Neural cell (in vitro differentiated cells): ENCODE data around the gene OTOF. TPM values are rescaled to one million over a fixed set of nuclear protein-coding genes. Genes with fewer than 3 reads are reported as not detected.

Experiments used
- H2AFZ ChIP-seq: fragments of 200-600, 300-800 bp; sonication (generic), shearing (Covaris generic); 2 replicates; pipeline ENCODE4 v1.6.0; 2014; ENCODE audit warnings: low read depth, mild to moderate bottlenecking, antibody characterized with exemption, low read length, moderate library complexity
- H3F3A ChIP-seq: fragments of 200-600 bp; shearing (Covaris generic); 2 replicates; pipeline ENCODE4 v1.6.1; 2016; ENCODE audit warnings: mild to moderate bottlenecking, moderate library complexity, mixed read lengths, antibody characterized with exemption, low read length; ENCODE audit not compliant: insufficient read depth, poor library complexity, severe bottlenecking
- H3K27ac ChIP-seq: fragments of 200-600, 300-800 bp; sonication (generic), shearing (Covaris generic); 2 replicates; pipeline ENCODE4 v1.5.1; 2014; ENCODE audit warnings: mild to moderate bottlenecking, low read length, moderate library complexity
- H3K27me3 ChIP-seq: fragments of 300-800, 200-600 bp; sonication (generic), shearing (Covaris generic); 2 replicates; pipeline ENCODE4 v1.6.0; 2014; ENCODE audit warnings: mild to moderate bottlenecking, low read depth, low read length, moderate library complexity; ENCODE audit not compliant: insufficient read depth
- H3K36me3 ChIP-seq: fragments of 300-800, 200-600 bp; sonication (generic), shearing (Covaris generic); 2 replicates; pipeline ENCODE4 v1.5.1; 2014; ENCODE audit warnings: mild to moderate bottlenecking, antibody characterized with exemption, low read length, moderate library complexity; ENCODE audit not compliant: insufficient read depth
- H3K4me2 ChIP-seq: fragments of 300-800, 200-600 bp; sonication (generic), shearing (Covaris generic); 2 replicates; pipeline ENCODE4 v1.6.0; 2014; ENCODE audit warnings: mild to moderate bottlenecking, low read length
- H3K4me3 ChIP-seq: fragments of 300-800, 200-600 bp; sonication (generic), shearing (Covaris generic); 2 replicates; pipeline ENCODE4 v1.5.1; 2014; ENCODE audit warnings: mild to moderate bottlenecking, low read length, moderate library complexity
- H3K79me2 ChIP-seq: fragments of 200-600 bp; shearing (Covaris generic); replicated peaks from 2 replicates; pipeline ENCODE4 v1.6.0; 2014; ENCODE audit warnings: mild to moderate bottlenecking, low read length, moderate library complexity; ENCODE audit not compliant: insufficient read depth
- H3K9ac ChIP-seq: fragments of 300-800, 200-600 bp; sonication (generic), shearing (Covaris generic); 2 replicates; pipeline ENCODE4 v1.6.1; 2016; ENCODE audit warnings: mild to moderate bottlenecking, low read length, mixed read lengths
- H3K9me2 ChIP-seq: fragments of 200-600 bp; shearing (Covaris generic); 2 replicates; pipeline ENCODE4 v1.6.1; 2016; ENCODE audit warnings: mild to moderate bottlenecking, low read length, mixed read lengths; ENCODE audit not compliant: insufficient read depth
- H3K9me3 ChIP-seq: fragments of 200-600, 300-800 bp; sonication (generic), shearing (Covaris generic); 2 replicates; pipeline ENCODE4 v1.6.1; 2016; ENCODE audit warnings: mild to moderate bottlenecking, mixed run types, low read length, moderate library complexity, mixed read lengths
- H4K20me1 ChIP-seq: fragments of 200-600 bp; shearing (Covaris generic); 2 replicates; pipeline ENCODE4 v1.6.1; 2016; ENCODE audit warnings: mild to moderate bottlenecking, mixed run types; ENCODE audit not compliant: insufficient read depth
- CTCF ChIP-seq: fragments of 450-650 bp; IDR thresholded peaks from 2 replicates; pipeline ENCODE4 v1.5.1; 2014; ENCODE audit warnings: antibody characterized with exemption, mild to moderate bottlenecking, moderate library complexity; ENCODE audit not compliant: poor library complexity, severe bottlenecking
- EP300 ChIP-seq: fragments of 450-650 bp; conservative IDR thresholded peaks from 2 replicates; pipeline ENCODE4 v1.6.1; 2014; ENCODE audit warnings: antibody characterized with exemption, mild to moderate bottlenecking, moderate library complexity; ENCODE audit not compliant: poor library complexity, severe bottlenecking
- EZH2 ChIP-seq: fragments of 200-600, 300-800 bp; shearing (Covaris generic), sonication (generic); IDR thresholded peaks from 2 replicates; pipeline ENCODE4 v1.6.1; 2014; ENCODE audit warnings: antibody characterized with exemption, low read length, borderline replicate concordance, mild to moderate bottlenecking; ENCODE audit not compliant: insufficient read depth, poor library complexity, severe bottlenecking
- MXI1 ChIP-seq: fragments of 450-650 bp; conservative IDR thresholded peaks from 2 replicates; pipeline ENCODE4 v1.6.1; 2014; ENCODE audit warnings: antibody characterized with exemption, mild to moderate bottlenecking; ENCODE audit not compliant: poor library complexity, severe bottlenecking
- POLR2AphosphoS5 ChIP-seq: IDR thresholded peaks from 2 replicates; pipeline ENCODE4 v1.6.1; 2012
- RAD21 ChIP-seq: fragments of 450-650 bp; conservative IDR thresholded peaks from 2 replicates; pipeline ENCODE4 v1.6.1; 2014; ENCODE audit warnings: antibody characterized with exemption, mild to moderate bottlenecking, moderate library complexity
- REST ChIP-seq: IDR thresholded peaks from 2 replicates; pipeline ENCODE4 v1.6.1; 2012; ENCODE audit warnings: borderline replicate concordance
- SMC3 ChIP-seq: fragments of 450-650 bp; conservative IDR thresholded peaks from 2 replicates; pipeline ENCODE4 v1.6.1; 2014; ENCODE audit warnings: antibody characterized with exemption, mild to moderate bottlenecking, moderate library complexity; ENCODE audit not compliant: poor library complexity
- TAF1 ChIP-seq: IDR thresholded peaks from 2 replicates; pipeline ENCODE4 v1.6.1; 2012; ENCODE audit warnings: low read depth
- polyA plus RNA-seq: library from polyadenylated mRNA; depleted of rRNA; stranded (reverse); fragments of >200 nt; gene quantifications from 2 replicates; pipeline ENCODE4 v1.2.3, GENCODE V29; 2014

OTOF gene
- polyA plus RNA-seq, 1 donor from 2014 or later = not detected

- Histone ChIP-seq H3K27me3 (no peaks in the 10 kb centered on the region), H3K4me3 (no peak overlapping the region), H3K4me2 (no peak overlapping the region), H4K20me1 (no peaks in the 10 kb centered on the region), H3K9me3 (no peaks in the 10 kb centered on the region), H3K79me2 (no peaks in the 10 kb centered on the region), H3F3A (no peaks in the 10 kb centered on the region), H2AFZ (no peak overlapping the region), H3K36me3 (no peaks in the 10 kb centered on the region), H3K9ac (no peak overlapping the region), H3K27ac (no peak overlapping the region), H3K9me2 (no peaks in the 10 kb centered on the region)
- TF ChIP-seq POLR2AphosphoS5 = no peak
- no peak for TF ChIP-seq REST
- TF ChIP-seq MXI1 = no peak
- TF ChIP-seq TAF1 = no peak
- no peak for TF ChIP-seq EZH2
- TF ChIP-seq RAD21 = no peak
- no peak for TF ChIP-seq CTCF
- no peak for TF ChIP-seq SMC3
- TF ChIP-seq EP300 = no peak
Observed at GRCh38 chr2:26473796-26474195, 4.1 kb downstream of the OTOF start.

- no peaks in the 10 kb centered on the region for H3F3A ChIP-seq
- no peaks in the 10 kb centered on the region for H3K27me3 ChIP-seq
- H4K20me1 ChIP-seq = no peaks in the 10 kb centered on the region
- H2AFZ ChIP-seq = no peak overlapping the region
- H3K79me2 ChIP-seq = no peaks in the 10 kb centered on the region
- H3K36me3 ChIP-seq = no peaks in the 10 kb centered on the region
- H3K9me3 ChIP-seq = no peaks in the 10 kb centered on the region
- H3K27ac ChIP-seq = no peak overlapping the region
- TF ChIP-seq EP300 = no peak
- no peak for TF ChIP-seq SMC3
- no peak for TF ChIP-seq TAF1
- TF ChIP-seq RAD21 = no peak
- TF ChIP-seq MXI1 = no peak
- TF ChIP-seq REST = no peak
- TF ChIP-seq CTCF = no peak
- no peak for TF ChIP-seq EZH2
- TF ChIP-seq POLR2AphosphoS5 = no peak
- no peaks in the 10 kb centered on the region for H3K9me2 ChIP-seq
- no peak overlapping the region for H3K4me2 ChIP-seq
- no peak overlapping the region for H3K9ac ChIP-seq
- H3K4me3 ChIP-seq = no peak overlapping the region
Observed at GRCh38 chr2:26472821-26473655, 4.9 kb downstream of the OTOF start.
